Measurements from ENCODE around the gene PACRG.

PACRG gene

DNA sequence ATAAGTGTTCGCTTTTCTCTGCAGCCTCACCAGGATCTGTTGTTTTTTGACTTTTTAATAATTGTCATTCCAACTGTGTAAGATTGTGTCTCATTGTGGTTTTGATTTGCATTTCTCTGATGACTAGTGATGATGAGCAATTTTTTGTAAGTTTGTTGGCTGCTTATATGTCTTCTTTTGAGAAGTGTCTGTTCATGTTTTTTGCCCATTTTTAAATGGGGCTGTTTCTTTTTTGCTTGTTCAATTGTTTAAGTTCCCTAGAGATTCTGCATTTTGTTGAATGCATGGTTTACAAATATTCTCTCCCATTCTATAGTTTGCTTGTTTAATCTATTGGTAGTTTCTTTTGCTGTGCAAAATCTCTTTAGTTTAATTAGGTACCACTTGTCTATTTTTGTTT is 295.9 kb downstream of the PACRG start:
- DNase-seq = no peak

DNA sequence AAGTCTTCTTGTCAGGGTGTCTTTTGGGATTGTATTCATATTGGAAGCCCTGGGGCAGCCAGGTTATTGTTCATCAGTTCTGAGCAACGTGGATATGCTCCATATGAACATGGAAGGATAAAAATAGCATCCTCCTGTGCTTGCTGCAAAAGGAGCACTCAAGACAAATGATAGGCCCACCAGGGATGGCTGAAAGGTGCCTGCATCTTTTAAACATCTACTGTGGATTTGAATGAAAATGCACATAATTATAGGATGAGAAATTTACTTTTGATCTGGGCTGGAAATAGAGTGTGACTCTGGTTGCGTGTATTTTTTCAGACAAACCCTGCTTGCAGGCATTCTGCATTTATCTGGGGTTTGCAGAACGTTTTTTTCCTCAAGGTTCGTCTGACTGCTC is 299.1 kb downstream of the PACRG start:
- no peak for DNase-seq

DNA sequence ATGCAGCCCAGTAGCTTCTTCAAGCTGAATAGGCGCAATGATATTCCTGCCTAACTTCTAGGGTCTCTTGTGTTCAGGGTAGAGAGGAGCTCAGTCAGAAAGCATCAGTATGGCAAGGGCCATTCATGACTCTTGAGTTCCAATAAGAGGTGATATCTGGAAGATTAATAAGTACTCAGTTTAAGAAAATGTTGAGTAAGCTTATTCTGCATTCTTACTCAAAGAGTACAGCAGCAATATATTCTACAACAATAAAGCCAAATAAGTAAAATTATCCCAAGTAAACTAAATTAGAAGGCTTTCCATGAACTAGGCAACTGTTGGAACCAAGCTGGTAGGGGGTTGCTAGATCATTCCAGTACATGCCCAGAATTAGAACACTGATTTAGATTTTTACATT is 303.2 kb downstream of the PACRG start:
- DNase-seq = no peak

DNA sequence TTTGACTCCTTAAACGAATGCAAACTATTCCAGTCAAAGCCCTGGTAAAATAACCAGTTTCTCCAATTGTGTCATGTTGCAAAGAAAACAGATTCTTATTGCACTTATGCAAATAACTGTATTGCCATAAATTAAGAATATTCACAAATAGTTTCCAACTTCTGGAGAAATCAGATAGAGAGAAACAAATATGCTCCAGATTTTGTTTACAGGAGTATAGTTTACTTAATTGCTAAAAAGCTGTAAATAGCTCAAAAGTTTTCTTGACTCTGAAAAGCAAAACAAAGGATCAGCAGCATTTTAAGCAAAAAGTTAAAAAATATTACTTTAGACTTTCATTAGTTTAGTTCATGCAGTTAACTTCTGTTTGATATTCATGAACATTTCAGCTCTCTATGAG is 304.2 kb downstream of the PACRG start:
- DNase-seq = no peak

DNA sequence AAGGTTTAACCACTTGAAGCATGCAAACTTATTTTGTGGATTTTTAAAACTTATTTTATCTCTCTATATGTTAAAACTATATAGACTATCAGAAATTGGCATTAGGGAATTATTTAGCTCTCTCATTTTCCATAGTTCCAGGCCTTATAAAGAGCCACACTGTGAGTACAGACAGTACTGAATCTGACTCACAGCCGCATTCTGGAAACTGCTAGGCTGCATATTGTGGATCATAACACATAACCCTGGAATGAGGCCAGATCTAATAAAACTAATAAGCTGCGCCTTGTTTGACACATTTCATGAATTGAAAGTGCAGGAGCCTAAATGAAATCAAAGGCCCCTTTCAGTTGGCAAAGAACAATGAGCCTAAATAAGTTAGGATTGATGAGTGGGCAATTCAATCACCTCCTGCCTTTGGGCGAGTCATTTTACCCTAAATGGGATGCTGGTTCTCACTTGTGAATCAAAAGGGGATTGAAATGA is 308.4 kb downstream of the PACRG start:
- no peak for DNase-seq

DNA sequence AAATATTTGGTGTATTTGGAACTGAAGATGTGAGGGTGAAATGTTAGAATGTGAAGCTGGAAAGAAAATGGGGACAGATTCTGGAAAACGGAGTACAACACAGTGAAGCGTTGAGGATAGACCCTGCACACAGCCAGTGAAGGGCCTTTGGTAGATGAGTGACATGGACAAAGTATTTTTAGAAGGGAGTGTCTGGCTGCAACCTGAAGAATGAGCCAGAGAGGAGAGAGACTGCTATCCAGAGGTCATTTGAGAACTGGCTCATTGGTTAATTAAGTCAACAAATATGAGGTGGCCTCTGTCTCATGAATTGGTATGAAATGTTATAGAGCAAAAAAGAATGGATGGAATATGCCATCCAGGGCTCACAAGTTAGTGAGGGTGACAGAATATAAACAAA is 310.5 kb downstream of the PACRG start:
- DNase-seq = no peak

DNA sequence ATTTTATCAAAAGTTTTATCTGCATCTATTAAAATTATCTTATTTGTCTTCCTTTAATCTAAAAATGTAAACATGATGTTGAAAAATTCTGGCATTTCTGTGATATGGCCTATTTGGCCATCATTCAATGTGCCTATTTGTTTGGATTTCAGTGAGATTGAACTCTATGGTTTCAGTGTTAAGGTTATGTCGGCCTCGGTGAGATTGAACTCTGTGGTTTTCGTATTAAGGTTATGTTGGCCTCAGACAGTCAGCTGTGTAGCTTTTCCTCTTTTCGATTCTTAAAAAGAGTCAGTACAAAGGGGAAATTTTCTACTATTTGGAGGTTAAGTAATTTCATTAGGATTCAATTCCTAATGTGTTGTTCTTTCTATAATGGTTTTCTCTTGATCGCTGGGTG is 320.6 kb downstream of the PACRG start:
- no peak for DNase-seq

DNA sequence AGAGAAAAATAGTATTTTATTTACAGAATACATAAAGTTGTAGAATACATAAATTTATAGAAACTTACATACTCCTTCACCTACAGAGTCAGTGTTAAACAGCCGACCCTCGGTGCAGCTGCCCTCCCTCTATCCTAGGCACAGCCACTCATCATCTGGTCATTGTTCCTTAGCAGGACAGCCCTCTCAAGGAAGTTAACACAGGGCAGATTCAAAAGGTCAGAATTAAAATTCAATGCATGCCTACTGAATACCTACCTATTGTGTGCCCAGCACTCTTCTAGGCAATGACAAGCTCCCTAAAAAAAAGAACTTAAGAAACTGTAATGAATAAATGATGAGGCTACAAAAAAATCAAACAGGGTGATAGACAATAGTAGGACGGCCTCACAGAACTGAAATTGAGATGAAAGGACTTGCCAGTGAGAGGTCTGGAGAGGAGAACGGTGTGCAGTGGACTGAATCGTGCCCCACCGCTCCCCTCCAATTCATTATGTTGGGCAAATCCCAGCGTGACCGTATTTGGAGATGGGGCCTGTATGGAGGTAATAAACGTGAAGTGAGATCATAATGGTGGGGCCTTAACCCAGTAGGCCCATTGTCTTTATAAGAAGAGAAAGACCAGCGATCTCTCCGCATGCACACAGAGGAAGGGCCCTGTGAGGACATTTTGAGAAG is 326.0 kb downstream of the PACRG start:
- no peak for DNase-seq

DNA sequence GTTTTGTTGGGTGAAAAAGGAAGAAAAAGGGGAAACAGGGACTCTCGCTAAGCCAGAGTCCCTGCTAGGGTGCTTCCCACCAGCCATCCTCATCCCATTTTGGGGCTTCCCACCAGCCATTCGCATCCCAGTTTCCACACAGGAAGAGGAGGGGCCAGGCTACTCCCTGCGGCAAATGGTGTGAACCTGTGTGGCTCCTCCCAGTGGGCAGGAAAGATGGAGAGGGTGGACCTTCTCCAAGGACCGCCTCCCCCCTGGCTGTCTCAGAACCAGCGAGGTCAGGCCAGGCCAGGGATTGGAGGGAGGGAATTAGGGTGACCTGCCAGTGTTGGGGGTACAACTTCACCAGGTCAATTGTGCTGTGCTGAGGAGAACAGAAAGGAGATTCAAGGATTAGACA is 326.9 kb downstream of the PACRG start:
- no peak for DNase-seq

DNA sequence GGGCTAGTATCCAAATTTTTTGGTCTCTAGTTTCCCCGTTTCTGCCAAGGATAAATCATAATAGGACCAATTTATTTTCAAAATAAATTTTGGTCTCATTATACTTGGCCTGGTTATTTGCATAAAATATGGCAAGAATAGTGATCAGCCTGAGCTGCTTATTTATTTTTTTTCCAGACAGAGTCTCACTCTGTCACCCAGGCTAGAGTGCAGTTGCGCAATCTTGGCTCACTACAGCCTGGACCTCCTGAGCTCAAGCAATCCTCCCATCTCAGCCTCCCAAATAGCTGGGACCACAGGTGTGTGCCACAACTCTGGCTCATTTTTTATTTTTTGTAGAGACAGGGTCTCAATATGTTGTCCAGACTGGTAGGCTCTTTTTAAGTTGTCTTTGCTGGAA is 329.5 kb downstream of the PACRG start:
- DNase-seq = no peak

DNA sequence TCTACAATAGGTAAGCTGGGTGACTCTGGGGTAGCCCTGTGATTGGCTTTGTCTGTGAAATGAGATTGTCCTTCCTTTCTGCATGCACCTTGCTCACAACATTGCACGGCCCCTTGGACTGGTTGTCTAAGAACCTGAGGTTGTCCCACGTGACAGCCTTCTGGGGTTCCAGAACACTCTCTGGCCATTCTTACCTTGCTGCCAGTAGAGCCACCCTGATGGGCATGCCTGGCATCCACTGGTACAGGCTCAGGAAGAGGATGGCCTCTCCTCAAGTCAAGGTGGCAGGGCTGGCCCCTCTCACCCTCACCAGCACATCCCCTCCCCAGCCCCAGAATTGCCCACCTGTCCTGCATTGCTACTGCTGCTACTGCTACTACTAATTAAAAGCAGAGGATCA is 335.0 kb downstream of the PACRG start:
- no peak for DNase-seq

DNA sequence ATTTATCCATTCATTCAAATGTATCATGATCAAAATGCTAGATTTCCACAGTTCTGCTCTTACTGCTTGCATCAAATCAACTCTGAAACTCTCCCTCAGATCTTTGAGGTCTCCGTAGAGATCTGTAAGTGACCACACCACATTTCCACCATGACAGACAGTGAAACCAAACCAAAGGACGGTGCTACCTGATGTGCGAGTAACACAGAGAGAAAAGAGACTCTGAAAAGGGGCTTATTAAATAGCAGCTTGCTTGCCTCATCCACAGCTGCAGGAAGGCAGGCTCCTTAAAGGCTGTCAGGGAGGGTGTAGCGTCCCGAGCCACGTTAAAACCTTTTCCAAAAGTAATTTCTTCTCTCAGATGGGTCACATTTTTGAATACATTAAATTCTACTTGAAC is 335.8 kb downstream of the PACRG start:
- DNase-seq = no peak

DNA sequence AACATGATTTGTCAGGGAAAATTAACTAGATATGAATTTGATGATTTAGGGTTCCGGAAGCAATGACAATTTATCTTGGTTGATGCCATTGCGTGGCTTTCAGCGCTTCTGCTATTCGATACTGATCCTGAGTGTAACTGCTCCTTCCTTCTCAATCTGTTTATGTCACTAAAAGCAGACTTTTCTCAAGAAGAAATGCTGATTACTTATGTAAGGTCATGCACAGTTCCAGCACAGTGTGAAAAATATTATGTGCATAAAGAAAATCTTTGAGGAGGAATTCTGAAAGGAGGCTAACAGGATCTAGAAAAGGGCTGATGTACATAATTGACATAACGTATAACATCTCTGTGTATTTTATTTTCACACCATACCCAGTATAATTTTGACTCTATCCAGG is 336.6 kb downstream of the PACRG start:
- no peak for DNase-seq

DNA sequence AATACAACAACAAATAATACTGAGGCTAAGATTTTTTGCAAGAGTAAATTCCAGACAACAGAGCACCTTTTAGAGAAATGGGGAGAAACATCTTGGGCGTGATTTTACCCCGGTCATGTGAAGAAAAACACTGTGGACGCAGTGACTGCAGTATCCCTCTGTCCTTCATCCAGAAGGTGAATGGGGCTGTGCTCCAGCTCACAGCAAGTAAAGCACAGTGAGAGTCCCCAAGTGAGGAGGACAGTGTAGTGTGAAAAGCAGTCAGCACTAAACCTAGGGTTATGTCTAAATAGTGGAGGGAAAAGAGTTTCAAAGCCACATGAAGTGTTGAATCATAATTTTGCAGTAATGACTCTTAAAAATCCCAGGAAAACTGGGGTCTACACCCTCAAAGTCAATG is 338.4 kb downstream of the PACRG start:
- no peak for DNase-seq

DNA sequence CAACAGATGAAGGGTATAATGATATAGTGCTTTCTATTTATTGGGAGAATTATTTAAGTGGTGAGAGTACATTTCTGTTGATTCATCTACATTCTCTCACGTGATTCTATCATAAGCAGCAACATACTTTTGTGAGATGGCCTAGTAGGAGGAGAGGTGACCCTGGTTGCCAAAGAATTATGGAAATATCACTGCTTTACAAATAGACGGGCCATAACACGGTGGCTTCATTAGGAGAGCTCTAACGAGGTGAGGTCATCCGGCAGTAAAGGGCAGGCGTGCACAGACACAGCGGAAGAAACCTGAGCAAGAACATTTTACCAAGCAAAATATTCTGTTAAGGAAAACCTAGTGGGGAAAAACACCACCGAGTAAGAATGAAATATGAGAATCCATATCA is 349.4 kb downstream of the PACRG start:
- no peak for DNase-seq

DNA sequence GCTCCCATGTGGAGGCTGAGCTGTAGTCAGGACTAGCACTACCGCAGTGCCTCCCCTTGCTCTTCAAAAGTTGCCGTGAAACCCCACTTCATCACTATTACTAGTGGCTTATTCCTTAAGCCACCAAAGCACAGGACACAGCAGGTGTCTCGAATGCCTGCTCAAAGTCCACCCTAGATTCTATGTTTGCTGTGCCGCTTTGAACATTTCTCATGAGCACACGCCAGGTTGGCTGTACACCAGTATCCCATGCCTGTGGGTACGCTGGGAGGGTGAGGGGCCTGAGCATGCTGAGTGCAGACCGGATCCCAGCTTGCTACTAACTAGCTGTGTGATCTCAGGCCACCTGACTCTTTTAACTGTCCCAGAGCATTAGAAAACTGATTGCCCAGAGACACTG is 350.9 kb downstream of the PACRG start:
- DNase-seq = no peak

DNA sequence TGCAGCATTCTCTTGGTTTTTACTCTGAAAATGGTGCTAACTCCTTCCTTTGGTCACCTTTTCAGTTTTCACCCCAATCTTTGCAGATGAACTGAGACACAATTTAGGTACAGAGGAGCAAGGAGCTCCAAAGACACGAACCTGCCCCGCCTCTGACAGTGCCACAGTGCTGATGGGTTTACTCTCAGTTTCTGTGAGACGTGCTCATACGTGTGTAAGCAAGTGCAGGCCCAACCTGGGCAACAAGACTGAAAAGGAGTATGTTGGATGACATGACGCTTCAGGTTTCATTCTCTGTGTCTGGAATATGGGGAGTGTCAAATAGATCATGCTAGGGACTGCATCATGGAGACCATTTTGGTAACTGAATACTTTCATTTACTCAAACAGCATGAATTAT is 352.5 kb downstream of the PACRG start:
- no peak for DNase-seq

DNA sequence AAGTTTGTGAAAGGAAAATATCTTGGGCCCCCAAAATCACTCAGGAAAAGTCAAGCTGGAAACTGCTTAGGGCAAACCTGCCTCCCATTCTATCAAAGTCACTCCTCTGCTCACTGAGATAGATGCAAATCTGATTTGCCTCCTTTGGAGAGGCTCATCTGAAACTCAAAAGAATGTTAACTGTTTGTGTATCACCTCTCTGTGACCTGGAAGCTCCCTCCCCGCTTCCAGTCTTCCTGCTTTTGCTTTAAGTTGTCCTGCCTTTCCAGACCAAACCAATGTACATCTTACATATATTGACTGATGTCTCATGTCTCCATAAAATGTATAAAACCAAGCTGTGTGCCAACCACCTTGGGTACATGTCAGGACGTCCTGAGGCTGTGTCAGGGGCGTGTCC is 355.4 kb downstream of the PACRG start:
- no peak for DNase-seq

DNA sequence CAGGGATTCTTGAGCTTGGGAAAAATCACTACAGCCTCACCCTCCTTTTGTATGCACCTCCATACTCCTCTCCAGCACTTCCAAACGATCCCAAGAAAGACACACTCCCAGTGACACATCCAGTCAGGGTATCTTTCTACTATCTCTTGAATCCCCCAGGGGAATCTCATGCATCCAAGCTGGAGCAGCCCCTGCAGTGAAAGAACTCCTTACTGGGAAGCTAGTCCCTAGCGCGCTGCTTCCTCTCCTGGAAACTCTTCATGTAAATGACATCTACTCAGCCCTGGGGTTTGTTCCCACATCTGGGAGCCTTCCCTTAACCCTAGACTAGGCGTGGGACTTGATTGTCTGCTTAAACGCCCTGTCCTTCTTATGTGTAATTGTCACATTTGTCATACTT is 357.7 kb downstream of the PACRG start:
- DNase-seq = no peak

DNA sequence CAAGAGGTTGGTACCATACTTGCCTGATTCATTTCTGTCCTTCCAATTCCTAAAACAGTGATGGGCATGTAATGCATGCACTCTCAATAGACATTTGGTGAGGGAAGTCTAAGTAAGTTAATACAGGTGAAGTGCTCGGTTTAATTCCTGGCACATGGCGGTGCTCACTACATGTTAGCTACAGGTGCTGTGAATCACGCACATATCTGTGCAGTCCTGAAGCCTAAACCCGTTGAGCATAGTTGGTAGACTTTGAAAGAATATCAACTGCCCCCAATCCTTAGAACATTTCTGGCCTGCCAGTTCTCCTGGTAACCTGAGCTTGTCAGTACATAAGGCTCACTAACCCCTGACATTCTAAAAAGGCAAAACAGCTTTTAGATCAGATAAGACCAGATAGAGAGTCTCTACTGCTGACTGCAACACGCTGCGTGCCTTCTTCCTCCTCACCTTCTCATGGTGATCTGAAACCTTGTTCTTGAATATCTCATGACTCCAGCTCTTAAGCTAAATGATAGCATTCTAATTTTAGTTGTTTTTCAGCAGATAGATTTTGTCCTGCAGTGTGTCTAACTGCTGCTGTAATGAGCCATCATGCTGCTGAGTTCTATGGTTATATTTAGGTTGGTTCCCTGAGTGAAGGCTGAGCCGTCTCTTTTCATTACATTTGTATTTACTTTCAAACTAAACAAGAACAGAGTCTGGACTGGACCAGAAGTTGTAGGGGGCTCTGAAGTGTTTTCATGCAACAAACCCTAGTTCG is 358.3 kb downstream of the PACRG start:
- no peak for DNase-seq

DNA sequence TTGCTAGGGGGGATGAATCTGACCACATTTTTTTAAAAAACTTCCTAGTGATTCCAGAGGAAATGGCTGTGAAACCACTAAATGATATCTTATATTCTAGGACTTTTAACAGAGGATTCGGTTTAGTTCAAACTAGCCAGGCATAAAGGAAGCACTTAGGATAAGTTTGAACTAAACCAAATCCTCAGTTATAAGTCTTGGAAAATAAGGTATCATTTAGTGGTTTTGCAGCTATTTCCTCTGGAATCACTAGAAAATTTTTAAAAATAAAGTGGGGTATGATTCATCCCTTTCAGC is 358.8 kb downstream of the PACRG start:
- no peak for DNase-seq

DNA sequence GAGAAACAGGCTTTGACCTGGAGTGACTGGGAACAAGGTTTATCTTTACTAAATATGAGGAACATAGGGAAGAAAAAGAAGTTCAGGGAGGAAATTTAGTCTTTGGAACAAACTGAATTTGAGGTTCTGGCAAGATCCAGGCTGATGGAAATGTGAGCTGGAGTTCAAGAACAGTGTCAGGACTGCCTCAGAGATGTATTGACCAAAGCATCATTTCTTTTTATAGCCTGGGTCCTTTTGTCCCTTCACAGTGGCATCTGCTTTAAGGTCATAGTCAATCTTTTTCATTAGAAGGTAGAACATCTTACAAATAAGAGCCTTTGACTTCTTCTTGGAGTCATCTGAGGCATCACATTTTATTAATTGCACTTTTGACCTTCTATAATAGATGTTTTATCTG is 360.2 kb downstream of the PACRG start:
- DNase-seq = no peak

DNA sequence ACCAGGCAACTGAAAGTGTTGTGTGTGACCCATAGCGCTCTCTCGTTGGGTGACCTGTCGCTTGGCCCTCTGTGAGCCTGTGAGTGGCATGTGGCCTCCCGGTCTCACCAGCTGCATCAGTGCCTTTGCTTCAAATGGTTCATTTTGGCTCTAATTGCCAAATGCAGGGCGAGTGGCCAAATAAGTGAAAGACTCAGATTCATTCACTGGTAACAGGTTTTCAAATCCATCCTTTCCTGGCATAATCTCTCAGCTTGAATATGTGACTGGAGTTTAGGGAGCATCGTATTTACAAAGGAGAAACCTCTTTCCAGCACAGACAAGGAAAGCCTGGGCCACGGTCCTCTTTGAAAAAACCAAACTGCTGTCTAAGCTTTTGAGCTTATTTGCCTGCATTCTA is 365.1 kb downstream of the PACRG start:
- no peak for DNase-seq

DNA sequence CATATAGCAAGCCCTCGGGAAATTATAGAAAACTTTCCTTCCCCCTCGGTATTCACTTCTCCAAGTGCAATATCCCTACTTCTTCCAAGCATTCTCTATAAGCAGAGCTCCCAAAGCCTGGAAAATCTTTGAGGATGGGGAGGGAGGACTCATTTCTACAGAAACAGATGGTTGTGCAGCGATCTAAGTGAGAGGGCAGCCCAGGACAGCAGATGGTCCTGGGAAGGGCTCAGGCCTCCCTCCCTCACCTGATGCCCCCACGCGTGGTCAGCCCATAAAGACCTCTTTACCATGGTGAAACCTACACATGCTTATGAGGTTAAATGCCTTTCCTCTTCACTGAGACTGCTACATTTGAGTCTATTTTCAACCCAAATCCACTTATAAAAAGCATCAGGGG is 367.1 kb downstream of the PACRG start:
- no peak for DNase-seq

DNA sequence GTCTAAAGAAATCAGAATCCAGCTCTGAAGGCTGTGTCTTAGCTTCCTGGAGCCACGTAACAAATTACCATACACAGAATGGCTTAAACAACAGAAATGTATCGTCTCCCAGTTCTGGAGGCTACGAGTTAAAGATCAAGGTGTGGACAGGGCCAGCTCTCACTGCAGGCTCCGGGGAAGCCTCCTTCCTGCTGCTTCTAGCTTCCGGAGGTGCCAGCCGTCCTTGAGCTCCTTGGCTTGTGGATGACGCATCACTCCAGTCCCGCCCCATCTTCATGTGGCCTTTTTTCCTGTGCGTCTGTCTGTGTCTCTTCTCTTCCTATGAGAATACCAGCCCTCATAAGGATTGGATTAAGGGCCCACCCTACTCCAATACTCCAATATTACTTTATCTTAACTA is 367.6 kb downstream of the PACRG start:
- DNase-seq = no peak
